ENCODE data around the gene SRGAP3. TPM values are rescaled to one million over a fixed set of nuclear protein-coding genes. Genes with fewer than 3 reads are reported as not detected.

The SRGAP3 gene
- total RNA-seq, 2 experiments from 2014 or later = 2.8 to 3.2 TPM

DNA sequence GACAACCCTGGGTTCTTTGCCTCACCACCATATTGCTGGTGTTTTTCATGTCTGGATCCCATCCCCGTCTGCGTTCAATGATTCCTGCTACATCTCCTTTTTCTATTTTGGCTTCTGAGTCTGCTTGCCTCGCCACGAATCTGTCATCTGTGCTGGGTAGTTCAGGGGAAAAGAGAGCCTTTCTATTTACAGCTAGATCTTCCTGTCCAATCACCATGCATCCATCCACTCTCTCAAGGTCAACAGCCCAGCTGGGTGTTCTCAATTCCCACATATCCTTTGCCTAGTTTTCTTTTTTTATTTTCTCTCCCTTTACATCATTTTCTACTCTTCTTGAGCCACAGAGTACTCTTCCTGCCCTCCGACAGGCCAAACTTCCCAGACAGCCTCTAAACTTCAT lies 181.4 kb downstream of the SRGAP3 start:
- Histone ChIP-seq H3K4me1 (ENCODE audit: insufficient read depth, low read length) (no peaks in the 10 kb centered on the region), H3K9me3 (ENCODE audit: control insufficient read depth in 1 of 2, insufficient read depth in 1 of 2, low read length in 2 of 2) (no peaks in the 10 kb centered on the region), H3K36me3 (ENCODE audit: insufficient read depth, low read length) (no peaks in the 10 kb centered on the region), H3K27me3 (ENCODE audit: control insufficient read depth in 1 of 2, insufficient read depth in 2 of 2, low read length in 2 of 2) (no peaks in the 10 kb centered on the region), H3K4me3 (ENCODE audit: low read length) (no peak overlapping the region), H3K27ac (ENCODE audit: low read depth in 1 of 2, low read length in 2 of 2) (no peak overlapping the region)
- Mint-ChIP-seq H3K4me3 (no peak overlapping the region), H3K9me3 (no peaks in the 10 kb centered on the region), H3K27me3 (no peaks in the 10 kb centered on the region), H3K4me1 (ENCODE audit: low read depth) (no peaks in the 10 kb centered on the region), H3K27ac (no peak overlapping the region), H3K36me3 (ENCODE audit: low read depth) (no peaks in the 10 kb centered on the region)
- ATAC-seq (ENCODE audit: poor library complexity) (no peak), DNase-seq (no peak)
- intact Hi-C loops (cut with DNase I, micrococcal nuclease) = no loop called here
- TF ChIP-seq, protein P1, sequence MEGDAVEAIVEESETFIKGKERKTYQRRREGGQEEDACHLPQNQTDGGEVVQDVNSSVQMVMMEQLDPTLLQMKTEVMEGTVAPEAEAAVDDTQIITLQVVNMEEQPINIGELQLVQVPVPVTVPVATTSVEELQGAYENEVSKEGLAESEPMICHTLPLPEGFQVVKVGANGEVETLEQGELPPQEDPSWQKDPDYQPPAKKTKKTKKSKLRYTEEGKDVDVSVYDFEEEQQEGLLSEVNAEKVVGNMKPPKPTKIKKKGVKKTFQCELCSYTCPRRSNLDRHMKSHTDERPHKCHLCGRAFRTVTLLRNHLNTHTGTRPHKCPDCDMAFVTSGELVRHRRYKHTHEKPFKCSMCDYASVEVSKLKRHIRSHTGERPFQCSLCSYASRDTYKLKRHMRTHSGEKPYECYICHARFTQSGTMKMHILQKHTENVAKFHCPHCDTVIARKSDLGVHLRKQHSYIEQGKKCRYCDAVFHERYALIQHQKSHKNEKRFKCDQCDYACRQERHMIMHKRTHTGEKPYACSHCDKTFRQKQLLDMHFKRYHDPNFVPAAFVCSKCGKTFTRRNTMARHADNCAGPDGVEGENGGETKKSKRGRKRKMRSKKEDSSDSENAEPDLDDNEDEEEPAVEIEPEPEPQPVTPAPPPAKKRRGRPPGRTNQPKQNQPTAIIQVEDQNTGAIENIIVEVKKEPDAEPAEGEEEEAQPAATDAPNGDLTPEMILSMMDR (IDR thresholded peaks at IDR 0.05) = no peak
- ChIA-PET POLR2A (no interaction called here), CTCF (no interaction called here)

DNA sequence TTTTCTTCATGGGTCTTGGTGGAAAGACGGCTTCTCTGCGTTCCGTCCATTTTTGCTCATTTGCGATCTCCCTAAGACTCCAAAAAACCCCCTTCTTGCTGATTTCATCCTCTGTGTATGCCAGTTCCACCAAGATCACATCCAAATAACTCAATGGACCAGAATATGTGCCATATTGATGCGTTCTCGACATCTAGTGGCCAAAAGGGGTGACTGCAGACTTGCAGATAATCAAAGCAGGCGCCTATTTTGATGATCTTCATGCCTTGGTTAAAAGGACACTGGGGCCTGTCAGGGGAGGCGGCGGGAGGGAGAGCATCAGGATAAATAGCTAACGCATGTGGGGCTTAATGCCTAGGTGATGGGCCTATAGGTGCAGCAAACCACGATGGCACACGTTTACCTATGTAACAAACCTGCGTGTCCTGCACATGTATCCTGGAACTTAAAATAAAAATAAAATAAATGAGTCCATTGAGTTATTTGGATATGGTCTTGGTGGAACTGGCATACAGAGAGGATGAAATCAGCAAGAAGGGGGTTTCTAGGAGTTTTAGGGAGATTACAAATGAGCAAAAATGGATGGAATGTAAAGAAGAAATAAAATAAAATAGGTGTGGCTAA lies 182.0 kb downstream of the SRGAP3 start:
- TF ChIP-seq, protein P1 (IDR thresholded peaks at IDR 0.05) = peak; percentile 50
- intact Hi-C loops (cut with DNase I, micrococcal nuclease) = loop anchor here in 1 of 2 experiments (1.0 kb wide), 1 partner anchor 96 kb away; no protein-coding TSS in a partner anchor

DNA sequence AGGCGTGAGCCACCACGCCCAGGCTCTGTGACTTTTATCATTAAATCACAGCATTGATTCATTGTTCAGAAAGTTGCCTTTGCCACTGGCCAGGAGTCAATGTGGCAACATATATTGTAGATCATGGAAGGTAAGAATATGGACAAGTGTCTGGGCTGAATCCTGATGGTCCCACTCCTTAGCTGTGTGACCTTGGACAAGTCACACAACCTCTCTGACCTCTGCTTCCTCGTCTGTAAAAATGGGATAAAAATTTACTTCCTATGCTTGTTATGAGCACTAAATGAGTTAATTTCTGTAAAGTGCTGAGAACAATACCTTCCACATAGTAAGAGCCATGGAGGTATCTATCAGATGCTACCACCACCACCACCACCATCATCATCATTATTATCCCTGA lies 182.7 kb downstream of the SRGAP3 start:
- Histone ChIP-seq H3K9me3 (ENCODE audit: control insufficient read depth in 1 of 2, insufficient read depth in 1 of 2, low read length in 2 of 2) (peaks cover 0 to under 1% of the 10 kb centered on the region in 2 experiments), H3K36me3 (ENCODE audit: insufficient read depth, low read length) (no peaks in the 10 kb centered on the region), H3K4me1 (ENCODE audit: insufficient read depth, low read length) (no peaks in the 10 kb centered on the region), H3K4me3 (ENCODE audit: low read length) (no peak overlapping the region), H3K27ac (ENCODE audit: low read depth in 1 of 2, low read length in 2 of 2) (no peak overlapping the region), H3K27me3 (ENCODE audit: control insufficient read depth in 1 of 2, insufficient read depth in 2 of 2, low read length in 2 of 2) (no peaks in the 10 kb centered on the region)
- ChIA-PET CTCF (no interaction called here), POLR2A (no interaction called here)
- intact Hi-C loops (cut with DNase I, micrococcal nuclease) = loop anchor here in 1 of 2 experiments (1.0 kb wide), 1 partner anchor 95 kb away; no protein-coding TSS in a partner anchor
- no peak for ATAC-seq (ENCODE audit: poor library complexity)
- no peak for DNase-seq
- H3K4me1 Mint-ChIP-seq (ENCODE audit: low read depth) = no peaks in the 10 kb centered on the region
- H3K36me3 Mint-ChIP-seq (ENCODE audit: low read depth) = peaks cover 6% of the 10 kb centered on the region
- no peaks in the 10 kb centered on the region for H3K27me3 Mint-ChIP-seq
- H3K27ac Mint-ChIP-seq = no peak overlapping the region
- no peak overlapping the region for H3K4me3 Mint-ChIP-seq
- peaks cover 4% of the 10 kb centered on the region for H3K9me3 Mint-ChIP-seq
- TF ChIP-seq, protein P1 (IDR thresholded peaks at IDR 0.05) = no peak

More for the DNA sequence above, 182.0 kb downstream of the SRGAP3 start:
- no peaks in the 10 kb centered on the region for H3K4me1 Mint-ChIP-seq (ENCODE audit: low read depth)
- POLR2A ChIA-PET = no interaction called here
- Histone ChIP-seq H3K27me3 (ENCODE audit: control insufficient read depth in 1 of 2, insufficient read depth in 2 of 2, low read length in 2 of 2) (no peaks in the 10 kb centered on the region), H3K4me1 (ENCODE audit: insufficient read depth, low read length) (no peaks in the 10 kb centered on the region), H3K36me3 (ENCODE audit: insufficient read depth, low read length) (no peaks in the 10 kb centered on the region), H3K27ac (ENCODE audit: low read depth in 1 of 2, low read length in 2 of 2) (no peak overlapping the region), H3K4me3 (ENCODE audit: low read length) (no peak overlapping the region), H3K9me3 (ENCODE audit: control insufficient read depth in 1 of 2, insufficient read depth in 1 of 2, low read length in 2 of 2) (no peaks in the 10 kb centered on the region)
- H3K9me3 Mint-ChIP-seq = peaks cover 3% of the 10 kb centered on the region
- CTCF ChIA-PET = no interaction called here
- H3K27ac Mint-ChIP-seq = no peak overlapping the region
- DNase-seq (peak in 4 of 14 experiments; percentile 6 to 29 (median 20)), ATAC-seq (ENCODE audit: poor library complexity) (no peak)
- no peak overlapping the region for H3K4me3 Mint-ChIP-seq
- peaks cover 4% of the 10 kb centered on the region for H3K36me3 Mint-ChIP-seq (ENCODE audit: low read depth)
- H3K27me3 Mint-ChIP-seq = no peaks in the 10 kb centered on the region
